Sigmoid colon (tissue), 7 donors: ENCODE data around the gene HK3. TPM values are rescaled to one million over a fixed set of nuclear protein-coding genes. Genes with fewer than 3 reads are reported as not detected.

Source experiments
- DNase-seq: peaks from one replicate; pipeline ENCODE4 v3.0.0-alpha.2; 2019
- H3K27ac ChIP-seq, 4 donors: fragments of 200-600 bp; sonication (generic); one replicate each; pipeline ENCODE4 v1.5.1; 2016 to 2019; ENCODE audit warnings: mild to moderate bottlenecking in 1 of 4
- H3K27me3 ChIP-seq, 3 donors: fragments of 200-600 bp; sonication (generic); one replicate each; pipeline ENCODE4 v1.5.1; 2019; ENCODE audit warnings: mild to moderate bottlenecking in 1 of 3
- H3K36me3 ChIP-seq, 4 donors: fragments of 200-600 bp; sonication (generic); one replicate each; pipeline ENCODE4 v1.5.1; 2016 to 2019
- H3K4me1 ChIP-seq, 4 donors: fragments of 200-600 bp; sonication (generic); one replicate each; pipeline ENCODE4 v1.5.1; 2017 to 2019
- H3K4me3 ChIP-seq, 4 donors: fragments of 200-600 bp; sonication (generic); one replicate each; pipeline ENCODE4 v1.5.1; 2017 to 2019; ENCODE audit warnings: mild to moderate bottlenecking in 2 of 4, moderate library complexity in 1 of 4
- H3K9me3 ChIP-seq, 4 donors: fragments of 200-600 bp in 3 of 4; sonication (generic) in 3 of 4; one replicate each; pipeline versions ENCODE4 v1.5.1 to v1.6.1; 2013 to 2019
- EP300 ChIP-seq, 4 donors: sonication (generic); formaldehyde crosslinking; IDR thresholded peaks; one replicate each; pipeline ENCODE4 v1.6.1; 2017; ENCODE audit warnings: antibody characterized with exemption in 4 of 4
- POLR2A ChIP-seq, 2 donors: fragments of 450-650 bp; IDR thresholded peaks; one replicate each; pipeline ENCODE4 v1.6.1; 2016; ENCODE audit warnings: antibody characterized with exemption in 2 of 2, mild to moderate bottlenecking in 2 of 2, moderate library complexity in 2 of 2
- POLR2AphosphoS5 ChIP-seq, 4 donors: sonication (generic); formaldehyde crosslinking; IDR thresholded peaks; one replicate each; pipeline ENCODE4 v1.6.1; 2017; ENCODE audit warnings: antibody characterized with exemption in 4 of 4
- WGBS, 2 donors: extraction: QIAGEN DNeasy Blood & Tissue Kit; methylation state at CpG; one replicate each; pipeline ENCODE4 v1.1.7; 2013; 5-methylcytosine and 5-hydroxymethylcytosine counted together
- intact Hi-C: fragments of 100-400 bp; cut with DNase I; formaldehyde crosslinking; loops from one replicate; pipeline ENCODE4 v1.15.1; 2023
- polyA plus RNA-seq, 3 donors: library from polyadenylated mRNA; stranded (reverse); fragments of 200-250 nt; gene quantifications; one replicate each; pipeline ENCODE4 v1.2.3, GENCODE V29; 2013
- total RNA-seq, 4 donors: library from RNA; depleted of rRNA; stranded (reverse); fragments of >200 nt; gene quantifications; one replicate each; pipeline ENCODE4 v1.1.0, GENCODE V29; 2016
- TF ChIP-seq, protein P1 (sequence below), 4 experiments: fragments of 450-650 bp in 3 of 4; fragments of 200-600 bp in 1 of 4; IDR thresholded peaks; one replicate each; pipeline ENCODE4 v1.5.1; 2016 to 2019; ENCODE audit warnings: antibody characterized with exemption in 4 of 4, mild to moderate bottlenecking in 3 of 4, moderate library complexity in 2 of 4
- donor health status: healthy with polysubstance abuse.
- donor health status: Bipolar disorder and iron deficiency.
- donor health status: healthy.

HK3 gene
- total and polyA plus RNA-seq, 7 donors, result 1.8 to 12.8 (median 8.6) TPM

DNA sequence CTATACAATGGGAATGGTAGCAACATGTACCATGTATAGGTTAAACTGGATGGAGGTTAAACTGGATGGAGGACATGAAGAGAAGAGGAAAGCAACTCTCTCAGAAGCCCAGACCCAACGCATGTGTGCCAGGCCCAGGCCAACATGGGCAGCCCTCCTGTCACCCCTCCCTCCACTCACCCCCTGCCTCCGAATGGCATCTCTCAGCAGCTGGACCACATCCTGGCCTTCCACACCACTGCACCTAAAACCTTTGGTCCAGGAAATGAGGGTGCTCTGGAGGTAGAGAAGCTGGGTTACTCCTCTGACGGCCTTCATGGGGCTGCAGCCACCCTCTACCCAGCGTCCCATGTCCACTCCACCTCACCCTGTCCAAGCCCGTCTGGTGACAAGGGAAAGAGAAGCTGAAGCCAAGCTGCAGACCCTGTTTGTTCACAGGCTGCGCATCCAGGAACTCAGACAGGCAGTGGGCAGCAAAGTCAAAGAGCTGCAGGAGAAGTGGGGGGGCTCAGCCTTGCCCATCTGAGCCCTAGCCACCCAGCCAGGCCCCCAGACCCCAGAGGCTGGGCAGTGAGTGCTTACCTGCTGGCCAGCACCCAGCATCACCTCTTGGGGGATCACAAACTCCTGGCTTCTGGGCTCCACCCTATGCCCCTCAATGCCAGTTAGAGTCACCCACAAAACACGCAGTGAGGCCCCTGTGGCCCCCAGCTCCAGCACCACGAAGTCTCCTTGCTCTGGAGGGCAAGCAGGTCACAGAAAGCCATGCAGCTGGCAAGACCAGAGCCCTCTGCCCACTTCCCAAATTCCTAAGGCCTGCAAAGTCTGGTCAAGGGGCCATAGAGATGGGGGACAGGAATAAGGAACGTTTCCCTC is 8.5 kb downstream of the HK3 start:
- intact Hi-C loops, result no loop called here

DNA sequence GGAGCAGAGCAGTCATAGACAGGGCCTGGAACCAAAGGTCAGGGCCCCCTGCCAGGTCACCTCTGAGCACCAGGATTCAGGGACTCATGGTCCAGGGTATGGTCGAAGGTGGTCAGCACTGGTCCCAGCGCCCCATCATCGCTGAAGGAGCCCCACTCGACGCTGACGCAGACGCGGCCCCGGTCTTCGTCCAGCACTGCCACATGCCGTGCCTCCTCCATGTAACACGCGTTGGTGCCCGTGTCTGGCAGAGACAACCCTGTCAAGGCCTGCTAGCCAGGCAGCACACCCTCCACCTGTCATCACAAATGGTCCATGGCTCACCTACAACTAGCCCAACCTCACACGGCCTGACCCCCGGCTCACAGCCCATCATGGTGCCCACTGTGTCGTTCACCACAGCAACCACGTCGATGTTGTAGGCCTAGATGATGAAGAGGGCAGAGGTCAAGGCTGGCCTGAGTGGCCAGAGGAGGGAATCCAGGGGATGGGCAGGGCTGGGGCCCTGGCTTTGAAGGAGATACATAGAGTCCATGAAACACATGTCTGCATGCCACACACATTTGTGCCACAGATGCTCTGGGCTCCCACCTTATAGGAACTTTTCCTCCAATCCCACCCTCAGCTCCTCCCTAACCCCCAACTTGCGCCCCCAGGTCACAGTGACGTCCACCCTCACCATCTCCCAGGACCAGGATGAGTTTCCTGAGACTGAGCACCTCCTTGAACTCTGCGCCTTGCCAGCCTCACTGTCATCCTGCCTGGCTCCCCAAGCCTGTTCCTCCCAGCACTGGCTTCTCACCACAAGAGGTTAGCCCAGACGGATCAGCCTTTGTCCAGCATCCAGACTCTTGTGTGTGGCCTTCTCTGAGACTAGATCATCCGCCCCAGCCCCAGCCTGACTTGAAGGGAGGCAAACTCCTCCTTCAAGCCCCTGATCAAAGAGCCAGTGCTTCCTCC is 9.5 kb downstream of the HK3 start:
- H3K9me3 ChIP-seq, result no peaks in the 10 kb centered on the region
- intact Hi-C loops, result no loop called here
- 90 to 91% methylated on average over 24 of the region's 24 CpGs for WGBS, 2 donors
- H3K36me3 ChIP-seq, result no peaks in the 10 kb centered on the region
- TF ChIP-seq EP300 (IDR thresholded peaks at IDR 0.05) (no peak), POLR2AphosphoS5 (IDR thresholded peaks at IDR 0.05) (no peak), POLR2A (IDR thresholded peaks at IDR 0.05) (no peak)
- TF ChIP-seq, protein P1, sequence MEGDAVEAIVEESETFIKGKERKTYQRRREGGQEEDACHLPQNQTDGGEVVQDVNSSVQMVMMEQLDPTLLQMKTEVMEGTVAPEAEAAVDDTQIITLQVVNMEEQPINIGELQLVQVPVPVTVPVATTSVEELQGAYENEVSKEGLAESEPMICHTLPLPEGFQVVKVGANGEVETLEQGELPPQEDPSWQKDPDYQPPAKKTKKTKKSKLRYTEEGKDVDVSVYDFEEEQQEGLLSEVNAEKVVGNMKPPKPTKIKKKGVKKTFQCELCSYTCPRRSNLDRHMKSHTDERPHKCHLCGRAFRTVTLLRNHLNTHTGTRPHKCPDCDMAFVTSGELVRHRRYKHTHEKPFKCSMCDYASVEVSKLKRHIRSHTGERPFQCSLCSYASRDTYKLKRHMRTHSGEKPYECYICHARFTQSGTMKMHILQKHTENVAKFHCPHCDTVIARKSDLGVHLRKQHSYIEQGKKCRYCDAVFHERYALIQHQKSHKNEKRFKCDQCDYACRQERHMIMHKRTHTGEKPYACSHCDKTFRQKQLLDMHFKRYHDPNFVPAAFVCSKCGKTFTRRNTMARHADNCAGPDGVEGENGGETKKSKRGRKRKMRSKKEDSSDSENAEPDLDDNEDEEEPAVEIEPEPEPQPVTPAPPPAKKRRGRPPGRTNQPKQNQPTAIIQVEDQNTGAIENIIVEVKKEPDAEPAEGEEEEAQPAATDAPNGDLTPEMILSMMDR (IDR thresholded peaks at IDR 0.05), result no peak
- H3K27me3 ChIP-seq, result no peaks in the 10 kb centered on the region
- no peak overlapping the region for H3K4me3 ChIP-seq
- H3K27ac ChIP-seq, result no peak overlapping the region
- H3K4me1 ChIP-seq, result no peaks in the 10 kb centered on the region
- peak; percentile 61 for DNase-seq

More for the DNA sequence above, 8.5 kb downstream of the HK3 start:
- WGBS, 2 donors, result 72 to 79% methylated on average over 9 of the region's 9 CpGs
- H3K4me3 ChIP-seq, result no peak overlapping the region
- no peak overlapping the region for H3K27ac ChIP-seq
- no peaks in the 10 kb centered on the region for H3K36me3 ChIP-seq
- no peaks in the 10 kb centered on the region for H3K9me3 ChIP-seq
- TF ChIP-seq, protein P1 (IDR thresholded peaks at IDR 0.05), result no peak
- TF ChIP-seq POLR2A (IDR thresholded peaks at IDR 0.05) (no peak), POLR2AphosphoS5 (IDR thresholded peaks at IDR 0.05) (no peak), EP300 (IDR thresholded peaks at IDR 0.05) (no peak)
- no peaks in the 10 kb centered on the region for H3K4me1 ChIP-seq
- peak; percentile 56 for DNase-seq
- H3K27me3 ChIP-seq, result no peaks in the 10 kb centered on the region

DNA sequence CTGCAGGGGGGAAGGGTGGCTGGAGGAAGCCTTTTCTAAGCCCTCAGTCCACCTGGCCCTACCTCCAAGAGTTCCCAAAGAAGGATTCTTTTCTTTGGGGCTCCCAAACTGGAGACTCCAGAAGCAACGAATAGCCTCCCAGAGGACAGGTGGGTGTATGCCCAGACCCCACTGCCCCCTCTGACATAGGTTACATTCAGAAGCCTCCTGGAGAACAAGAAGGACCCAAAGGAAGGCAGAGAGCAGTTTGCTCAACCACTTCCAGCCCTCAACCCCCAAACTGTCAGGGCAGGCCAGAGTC is 10.3 kb downstream of the HK3 start:
- Histone ChIP-seq H3K36me3 (no peaks in the 10 kb centered on the region), H3K27me3 (no peaks in the 10 kb centered on the region), H3K4me3 (no peak overlapping the region), H3K9me3 (no peaks in the 10 kb centered on the region), H3K27ac (no peak overlapping the region), H3K4me1 (no peaks in the 10 kb centered on the region)
- peak; percentile 28 for DNase-seq
- intact Hi-C loops, result no loop called here
- no peak for TF ChIP-seq POLR2AphosphoS5 (IDR thresholded peaks at IDR 0.05)
- no peak for TF ChIP-seq EP300 (IDR thresholded peaks at IDR 0.05)
- TF ChIP-seq, protein P1 (IDR thresholded peaks at IDR 0.05), result no peak
- TF ChIP-seq POLR2A (IDR thresholded peaks at IDR 0.05), result no peak
- WGBS, 2 donors, result 60 to 75% methylated on average over 1 of the region's 1 CpG

DNA sequence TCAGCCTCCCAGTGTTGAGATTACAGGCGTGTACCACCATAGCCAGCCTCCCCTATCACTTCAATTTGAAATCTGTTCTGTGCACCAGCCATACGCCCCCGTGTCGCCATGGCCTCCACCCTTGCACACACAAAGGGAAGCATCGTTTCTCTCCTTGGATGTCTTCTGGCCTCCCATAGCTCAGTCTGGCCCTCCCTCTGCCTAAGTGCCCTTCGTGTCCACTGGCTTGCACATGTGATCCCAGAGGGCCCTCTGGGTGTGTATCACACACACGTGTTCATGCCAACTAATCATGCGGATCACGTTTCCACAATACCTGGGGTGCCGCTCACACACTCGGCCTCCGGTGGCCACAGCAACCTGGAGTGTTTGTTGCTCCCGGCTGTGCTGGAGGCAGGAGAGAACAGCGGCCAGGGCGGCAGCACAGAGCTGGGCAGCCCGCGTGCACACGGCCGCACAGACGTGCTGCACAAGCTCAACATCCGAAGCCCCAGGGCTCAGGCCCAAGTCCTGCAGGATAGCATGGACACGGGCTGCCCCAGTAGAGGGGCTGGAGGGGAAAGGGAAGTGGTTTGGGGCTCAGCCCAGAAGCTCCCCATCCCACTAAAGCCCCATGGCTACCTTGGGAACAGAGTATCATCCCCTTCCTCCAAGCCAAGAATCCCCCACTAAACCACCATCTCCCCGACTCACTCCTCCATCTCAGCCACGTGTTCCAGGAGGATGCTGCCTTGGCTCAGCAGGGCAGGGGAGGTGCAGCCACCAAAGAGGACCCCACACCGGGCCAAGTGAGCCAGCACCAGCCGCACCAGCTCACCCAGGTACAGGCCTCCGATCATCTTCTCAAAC is 10.9 kb downstream of the HK3 start:
- Histone ChIP-seq H3K27ac (no peak overlapping the region), H3K27me3 (no peaks in the 10 kb centered on the region), H3K4me3 (no peak overlapping the region), H3K4me1 (no peaks in the 10 kb centered on the region), H3K9me3 (no peaks in the 10 kb centered on the region), H3K36me3 (no peaks in the 10 kb centered on the region)
- DNase-seq, result peak; percentile 47
- TF ChIP-seq, protein P1 (IDR thresholded peaks at IDR 0.05), result no peak
- TF ChIP-seq POLR2A (IDR thresholded peaks at IDR 0.05) (no peak), EP300 (IDR thresholded peaks at IDR 0.05) (no peak), POLR2AphosphoS5 (IDR thresholded peaks at IDR 0.05) (no peak)
- 89 to 90% methylated on average over 27 of the region's 27 CpGs for WGBS, 2 donors
- intact Hi-C loops, result no loop called here
